Transverse colon (tissue), 4 donors: Measurements from ENCODE around the gene RPA4. TPM values are rescaled to one million over a fixed set of nuclear protein-coding genes. Genes with fewer than 3 reads are reported as not detected.

Experiments
- DNase-seq: peaks from one replicate; pipeline ENCODE4 v3.0.0-alpha.2; 2019
- H3K27ac ChIP-seq, 4 donors: fragments of 200-600 bp; sonication (generic); 2 replicates each; pipeline ENCODE4 v1.5.1; 2016 to 2018; ENCODE audit warnings: inconsistent platforms in 4 of 4
- H3K27me3 ChIP-seq: fragments of 200-600 bp; sonication (generic); 2 replicates; pipeline ENCODE4 v1.5.1; 2017; ENCODE audit warnings: inconsistent platforms
- H3K36me3 ChIP-seq, 4 donors: fragments of 200-600 bp; sonication (generic); 2 replicates each; pipeline ENCODE4 v1.5.1; 2017 to 2019; ENCODE audit warnings: inconsistent platforms in 4 of 4
- H3K4me1 ChIP-seq, 4 donors: fragments of 200-600 bp; sonication (generic); 2 replicates each; pipeline ENCODE4 v1.5.1; 2017 to 2020; ENCODE audit warnings: inconsistent platforms in 4 of 4
- H3K4me3 ChIP-seq, 4 donors: fragments of 200-600 bp; sonication (generic); 1 replicate in 1 of 4; 2 replicates in 3 of 4; pipeline versions ENCODE4 v1.5.1 to v1.6.1; 2017 to 2019; ENCODE audit warnings: inconsistent platforms in 4 of 4
- H3K9me3 ChIP-seq, 2 donors: fragments of 200-600 bp; sonication (generic); 2 replicates each; pipeline ENCODE4 v1.5.1; 2017 to 2019; ENCODE audit warnings: inconsistent platforms in 2 of 2
- CTCF ChIP-seq, 5 experiments: fragments of 200-600 bp in 3 of 5; fragments of 450-650 bp in 2 of 5; sonication (generic) in 3 of 5; IDR thresholded peaks; 1 replicate in 2 of 5; 2 replicates in 3 of 5; pipeline ENCODE4 v1.5.1; 2016 to 2017; ENCODE audit warnings: antibody characterized with exemption in 5 of 5, inconsistent platforms in 3 of 5, mild to moderate bottlenecking in 2 of 5, moderate library complexity in 1 of 5
- EP300 ChIP-seq: sonication (generic); formaldehyde crosslinking; IDR thresholded peaks from one replicate; pipeline ENCODE4 v1.6.1; 2017; ENCODE audit warnings: antibody characterized with exemption, low read depth
- POLR2A ChIP-seq: fragments of 450-650 bp; IDR thresholded peaks from one replicate; pipeline ENCODE4 v1.6.1; 2016; ENCODE audit warnings: antibody characterized with exemption, mild to moderate bottlenecking, moderate library complexity
- POLR2AphosphoS5 ChIP-seq, 3 donors: sonication (generic); formaldehyde crosslinking; IDR thresholded peaks; one replicate each; pipeline ENCODE4 v1.6.1; 2016; ENCODE audit warnings: antibody characterized with exemption in 3 of 3
- WGBS, 2 donors: methylation state at CpG; one replicate each; pipeline ENCODE4 v1.1.5; 2018; ENCODE audit warnings: low coverage in 1 of 2; 5-methylcytosine and 5-hydroxymethylcytosine counted together
- in situ Hi-C, 4 donors: fragments of 200-750 bp; cut with MboI; loops; one replicate each; pipeline versions ENCODE4 v1.15.0 to v1.15.1; 2017; ENCODE audit warnings: low sequenced_read_pairs in 3 of 4, low pct_ligation_motif_present in 1 of 4, low pct_unique_long_range_greater_than_20kb in 1 of 4
- intact Hi-C: fragments of 100-400 bp; cut with DNase I; formaldehyde crosslinking; loops from one replicate; pipeline ENCODE4 v1.15.1; 2023; ENCODE audit warnings: low total_unique reads
- total RNA-seq, 4 donors: library from RNA; depleted of rRNA; stranded (reverse); fragments of >200 nt; gene quantifications; one replicate each; pipeline ENCODE4 v1.1.0, GENCODE V29; 2016

RPA4 gene
- total RNA-seq, 4 donors from 2014 or later, result 1.1 to 5.9 (median 3.4) TPM

- in situ Hi-C loops (no loop called here), intact Hi-C loops (no loop called here)
- no peaks in the 10 kb centered on the region for H3K36me3 ChIP-seq
- DNase-seq, result no peak
- WGBS, 2 donors, result 61 to 77% methylated on average over 2 to 3 of the region's 3 CpGs
- H3K4me1 ChIP-seq, result no peaks in the 10 kb centered on the region
- no peaks in the 10 kb centered on the region for H3K27me3 ChIP-seq
- no peaks in the 10 kb centered on the region for H3K9me3 ChIP-seq
- TF ChIP-seq CTCF (IDR thresholded peaks at IDR 0.05) (no peak), POLR2A (no peak), POLR2AphosphoS5 (IDR thresholded peaks at IDR 0.05) (no peak), EP300 (no peak)
- H3K27ac ChIP-seq, result no peak overlapping the region
- no peak overlapping the region for H3K4me3 ChIP-seq
Observed at GRCh38 chrX:96907516-96908272, 24.0 kb downstream of the RPA4 start.

- no peak for DNase-seq
- Histone ChIP-seq H3K36me3 (no peaks in the 10 kb centered on the region), H3K9me3 (no peaks in the 10 kb centered on the region), H3K4me1 (no peaks in the 10 kb centered on the region), H3K27me3 (no peaks in the 10 kb centered on the region), H3K27ac (no peak overlapping the region), H3K4me3 (no peak overlapping the region)
- in situ Hi-C loops, result no loop called here
- no peak for TF ChIP-seq POLR2AphosphoS5 (IDR thresholded peaks at IDR 0.05)
- no peak for TF ChIP-seq EP300
- TF ChIP-seq POLR2A, result no peak
- TF ChIP-seq CTCF (IDR thresholded peaks at IDR 0.05), result no peak
- intact Hi-C loops, result no loop called here
- WGBS, 2 donors, result 81% methylated on average over 5 of the region's 5 CpGs; no CpG with 5 or more reads in 1 of the 2 donors
Observed at GRCh38 chrX:96909291-96909690, 25.6 kb downstream of the RPA4 start.

GRCh38 chrX:96918864-96919263 is 35.2 kb downstream of the RPA4 start:
- Histone ChIP-seq H3K9me3 (no peaks in the 10 kb centered on the region), H3K4me1 (no peaks in the 10 kb centered on the region), H3K27ac (no peak overlapping the region), H3K4me3 (no peak overlapping the region), H3K36me3 (no peaks in the 10 kb centered on the region), H3K27me3 (no peaks in the 10 kb centered on the region)
- no peak for TF ChIP-seq CTCF (IDR thresholded peaks at IDR 0.05)
- no peak for TF ChIP-seq POLR2AphosphoS5 (IDR thresholded peaks at IDR 0.05)
- no peak for TF ChIP-seq POLR2A
- no peak for TF ChIP-seq EP300
- in situ Hi-C loops (no loop called here), intact Hi-C loops (loop anchor here (5.0 kb wide), 1 partner anchor 587 kb away; no protein-coding TSS in a partner anchor)
- DNase-seq, result no peak
- WGBS, 2 donors, result 78% methylated on average over 2 of the region's 2 CpGs; no CpG with 5 or more reads in 1 of the 2 donors

GRCh38 chrX:96919672-96920071 is 36.0 kb downstream of the RPA4 start:
- 85 to 94% methylated on average over 4 of the region's 4 CpGs for WGBS, 2 donors
- Histone ChIP-seq H3K9me3 (no peaks in the 10 kb centered on the region), H3K27ac (no peak overlapping the region), H3K4me3 (no peak overlapping the region), H3K4me1 (no peaks in the 10 kb centered on the region), H3K36me3 (no peaks in the 10 kb centered on the region), H3K27me3 (no peaks in the 10 kb centered on the region)
- intact Hi-C loops, result loop anchor here (5.0 kb wide), 1 partner anchor 587 kb away; no protein-coding TSS in a partner anchor
- in situ Hi-C loops, result no loop called here
- TF ChIP-seq EP300 (no peak), POLR2AphosphoS5 (IDR thresholded peaks at IDR 0.05) (no peak)
- DNase-seq, result no peak
